Mesothelial cell of epicardium (in vitro differentiated cells): Measurements from ENCODE around the gene CNIH1. TPM values are rescaled to one million over a fixed set of nuclear protein-coding genes. Genes with fewer than 3 reads are reported as not detected.

Experiments
- DNase-seq, 2 experiments: peaks; one replicate each; pipeline ENCODE4 v3.0.0; 2021; ENCODE audit warnings: low spot score in 2 of 2; ENCODE audit not compliant: unreplicated experiment in 2 of 2
- H3K27ac Mint-ChIP-seq: 2 replicates; pipeline ENCODE4 v1.8.0; 2021; ENCODE audit warnings: mixed read lengths
- H3K27me3 Mint-ChIP-seq: 2 replicates; pipeline ENCODE4 v1.8.0; 2021; ENCODE audit warnings: low read depth, mixed read lengths
- H3K36me3 Mint-ChIP-seq: 2 replicates; pipeline ENCODE4 v1.8.0; 2021; ENCODE audit warnings: mixed read lengths
- H3K4me1 Mint-ChIP-seq: 2 replicates; pipeline ENCODE4 v1.8.0; 2021; ENCODE audit warnings: mixed read lengths
- H3K4me3 Mint-ChIP-seq: 2 replicates; pipeline ENCODE4 v1.8.0; 2021; ENCODE audit warnings: mild to moderate bottlenecking, moderate library complexity, mixed read lengths
- H3K9me3 Mint-ChIP-seq: 2 replicates; pipeline ENCODE4 v1.8.0; 2021; ENCODE audit warnings: mixed read lengths
- CTCF ChIP-seq: fragments of 200-600 bp; sonication (generic); IDR thresholded peaks from one replicate; pipeline ENCODE4 v1.5.0; 2021; ENCODE audit warnings: antibody characterized with exemption; ENCODE audit not compliant: unreplicated experiment
- total RNA-seq: library from RNA; stranded (reverse); gene quantifications from 3 replicates; pipeline ENCODE4 v1.2.1, GENCODE V29; 2021

The CNIH1 gene
- total RNA-seq, 1 donor from 2014 or later, result 97.6 TPM

GRCh38 chr14:54488318-54488645, 47.1 kb upstream of the CNIH1 start:
- peaks cover 16% of the 10 kb centered on the region for H3K36me3 Mint-ChIP-seq
- no peaks in the 10 kb centered on the region for H3K27me3 Mint-ChIP-seq
- peaks cover 4% of the 10 kb centered on the region for H3K9me3 Mint-ChIP-seq
- no peak for DNase-seq
- H3K4me3 Mint-ChIP-seq, result peak overlapping the region; percentile 79
- TF ChIP-seq CTCF, result no peak
- peaks cover 51% of the 10 kb centered on the region for H3K4me1 Mint-ChIP-seq
- H3K27ac Mint-ChIP-seq, result peak overlapping the region; percentile 88

- Mint-ChIP-seq H3K36me3 (peaks cover 20% of the 10 kb centered on the region), H3K27me3 (no peaks in the 10 kb centered on the region), H3K4me3 (peak overlapping the region; percentile 79), H3K9me3 (peaks cover 4% of the 10 kb centered on the region), H3K27ac (peak overlapping the region; percentile 88), H3K4me1 (peaks cover 49% of the 10 kb centered on the region)
- DNase-seq, result no peak
- TF ChIP-seq CTCF, result no peak
Measured at GRCh38 chr14:54487771-54488170, 46.6 kb upstream of the CNIH1 start.

- peak overlapping the region; percentile 27 for H3K27ac Mint-ChIP-seq
- H3K27me3 Mint-ChIP-seq, result no peaks in the 10 kb centered on the region
- H3K4me1 Mint-ChIP-seq, result peaks cover 49% of the 10 kb centered on the region
- DNase-seq, result no peak
- H3K36me3 Mint-ChIP-seq, result peaks cover 24% of the 10 kb centered on the region
- H3K9me3 Mint-ChIP-seq, result peaks cover 4% of the 10 kb centered on the region
- H3K4me3 Mint-ChIP-seq, result peak overlapping the region; percentile 46
- TF ChIP-seq CTCF, result no peak
Measured at GRCh38 chr14:54486685-54487084, 45.5 kb upstream of the CNIH1 start.

GRCh38 chr14:54483846-54484245, 42.7 kb upstream of the CNIH1 start:
- Mint-ChIP-seq H3K27ac (peak overlapping the region; percentile 3), H3K4me1 (peaks cover 34% of the 10 kb centered on the region), H3K36me3 (peaks cover 24% of the 10 kb centered on the region), H3K27me3 (no peaks in the 10 kb centered on the region), H3K9me3 (peaks cover 4% of the 10 kb centered on the region), H3K4me3 (no peak overlapping the region)
- DNase-seq, result no peak
- no peak for TF ChIP-seq CTCF

- Mint-ChIP-seq H3K27ac (no peak overlapping the region), H3K27me3 (no peaks in the 10 kb centered on the region), H3K4me3 (no peak overlapping the region), H3K4me1 (peaks cover 34% of the 10 kb centered on the region), H3K36me3 (peaks cover 27% of the 10 kb centered on the region), H3K9me3 (peaks cover 4% of the 10 kb centered on the region)
- TF ChIP-seq CTCF, result no peak
- DNase-seq, result no peak
Measured at GRCh38 chr14:54483073-54483745, 42.0 kb upstream of the CNIH1 start.

- no peak for TF ChIP-seq CTCF
- Mint-ChIP-seq H3K27me3 (no peaks in the 10 kb centered on the region), H3K9me3 (peaks cover 4% of the 10 kb centered on the region), H3K4me1 (peaks cover 26% of the 10 kb centered on the region), H3K27ac (no peak overlapping the region), H3K36me3 (peaks cover 31% of the 10 kb centered on the region), H3K4me3 (no peak overlapping the region)
- DNase-seq, result no peak
Measured at GRCh38 chr14:54481695-54482094, 40.5 kb upstream of the CNIH1 start.
